Sigmoid colon (tissue), 4 donors: ENCODE data around the gene TMEM94.
"Not testable (repeated sequence)": the region's sequence is repeated elsewhere in the genome, so short reads cannot be mapped to it uniquely, and the experiment has no call there.

Experiments used
- EP300 ChIP-seq, 4 donors: sonication (generic); formaldehyde crosslinking; IDR thresholded peaks; one replicate each; pipeline ENCODE4 v1.6.1; 2017; ENCODE audit warnings: antibody characterized with exemption in 4 of 4
- POLR2A ChIP-seq, 2 donors: fragments of 450-650 bp; IDR thresholded peaks; one replicate each; pipeline ENCODE4 v1.6.1; 2016; ENCODE audit warnings: antibody characterized with exemption in 2 of 2, mild to moderate bottlenecking in 2 of 2, moderate library complexity in 2 of 2
- POLR2AphosphoS5 ChIP-seq, 4 donors: sonication (generic); formaldehyde crosslinking; IDR thresholded peaks; one replicate each; pipeline ENCODE4 v1.6.1; 2017; ENCODE audit warnings: antibody characterized with exemption in 4 of 4
- TF ChIP-seq, protein P1 (sequence below), 4 experiments: fragments of 450-650 bp in 3 of 4; fragments of 200-600 bp in 1 of 4; IDR thresholded peaks; one replicate each; pipeline ENCODE4 v1.5.1; 2016 to 2019; ENCODE audit warnings: antibody characterized with exemption in 4 of 4, mild to moderate bottlenecking in 3 of 4, moderate library complexity in 2 of 4

DNA sequence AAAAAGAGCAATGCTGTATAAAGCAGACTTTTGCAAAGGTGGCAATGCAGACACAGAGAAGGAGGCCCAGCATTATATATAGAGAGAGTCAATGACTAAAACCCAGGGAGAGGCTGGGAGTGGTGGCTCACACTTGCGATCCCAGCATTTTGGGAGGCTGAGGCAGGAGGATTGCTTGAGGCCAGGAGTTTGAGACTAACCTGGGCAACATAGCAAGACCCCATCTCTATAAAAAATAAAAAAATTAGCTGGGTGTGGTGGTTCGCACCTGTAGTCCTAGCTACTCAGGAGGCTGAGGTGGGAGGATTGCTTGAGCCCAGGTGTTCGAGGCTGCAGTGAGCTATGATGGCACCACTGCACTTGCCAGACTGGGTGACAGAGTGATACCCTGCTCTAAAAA, 1.8 kb upstream of the TMEM94 start:
- TF ChIP-seq POLR2AphosphoS5, POLR2A, EP300 (IDR thresholded peaks at IDR 0.05): not testable (repeated sequence)
- TF ChIP-seq, protein P1, sequence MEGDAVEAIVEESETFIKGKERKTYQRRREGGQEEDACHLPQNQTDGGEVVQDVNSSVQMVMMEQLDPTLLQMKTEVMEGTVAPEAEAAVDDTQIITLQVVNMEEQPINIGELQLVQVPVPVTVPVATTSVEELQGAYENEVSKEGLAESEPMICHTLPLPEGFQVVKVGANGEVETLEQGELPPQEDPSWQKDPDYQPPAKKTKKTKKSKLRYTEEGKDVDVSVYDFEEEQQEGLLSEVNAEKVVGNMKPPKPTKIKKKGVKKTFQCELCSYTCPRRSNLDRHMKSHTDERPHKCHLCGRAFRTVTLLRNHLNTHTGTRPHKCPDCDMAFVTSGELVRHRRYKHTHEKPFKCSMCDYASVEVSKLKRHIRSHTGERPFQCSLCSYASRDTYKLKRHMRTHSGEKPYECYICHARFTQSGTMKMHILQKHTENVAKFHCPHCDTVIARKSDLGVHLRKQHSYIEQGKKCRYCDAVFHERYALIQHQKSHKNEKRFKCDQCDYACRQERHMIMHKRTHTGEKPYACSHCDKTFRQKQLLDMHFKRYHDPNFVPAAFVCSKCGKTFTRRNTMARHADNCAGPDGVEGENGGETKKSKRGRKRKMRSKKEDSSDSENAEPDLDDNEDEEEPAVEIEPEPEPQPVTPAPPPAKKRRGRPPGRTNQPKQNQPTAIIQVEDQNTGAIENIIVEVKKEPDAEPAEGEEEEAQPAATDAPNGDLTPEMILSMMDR (IDR thresholded peaks at IDR 0.05), result not testable (repeated sequence)
